AG20443 (cell line): ENCODE data around the gene SHISAL2A.

ENCODE experiments used
- DNase-seq: peaks from one replicate; pipeline ENCODE4 v3.0.0; 2012; ENCODE audit warnings: low spot score, mixed read lengths

SHISAL2A gene

GRCh38 chr1:52632732-52633290 lies at the start of gene SHISAL2A:
Gene SHISAL2A (plus strand): TSS chr1:52633168. CDS start chr1:52633494, 326 bp downstream.
- no peak for DNase-seq

- no peak for DNase-seq
These were observed 47.5 kb upstream of the SHISAL2A start for GRCh38 chr1:52585474-52585873.

DNA sequence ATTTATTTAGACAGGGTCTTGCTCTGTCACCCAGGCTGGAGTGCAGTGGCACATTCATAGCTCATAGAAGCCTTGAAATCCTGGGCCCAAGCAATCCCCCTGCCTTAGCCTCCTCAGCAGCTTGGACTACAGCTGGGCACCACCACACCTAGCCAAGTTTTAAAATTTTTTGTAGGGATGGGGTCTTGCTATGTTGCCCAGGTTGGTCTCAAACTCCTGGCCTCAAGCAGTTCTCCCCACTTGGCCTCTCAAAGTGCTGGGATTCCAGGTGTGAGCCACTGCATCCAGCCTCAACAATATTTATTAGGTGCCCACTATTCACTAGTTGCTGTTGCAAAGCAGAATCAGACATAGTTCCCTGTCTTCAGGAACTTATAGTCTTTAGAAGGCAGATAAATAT lies 44.9 kb upstream of the SHISAL2A start:
- DNase-seq = no peak

DNA sequence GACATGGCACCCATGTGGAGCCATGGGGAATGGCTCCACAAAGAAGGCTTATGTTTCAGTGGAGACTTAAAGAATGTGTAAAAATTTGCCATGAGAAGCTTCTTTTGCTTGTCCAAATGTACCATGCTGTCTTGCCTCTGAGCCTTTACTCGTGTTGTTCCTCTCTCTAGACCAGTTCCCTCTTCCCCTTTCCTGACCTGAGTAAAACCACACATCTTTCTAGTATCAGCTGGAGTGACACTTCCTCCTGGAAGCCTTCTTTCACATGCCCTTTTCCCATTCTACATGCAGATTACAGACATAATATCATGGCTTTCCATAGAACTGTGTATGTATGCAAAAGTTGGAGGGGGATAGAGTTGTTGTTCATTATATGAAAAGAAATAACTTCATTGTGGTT lies 44.4 kb upstream of the SHISAL2A start:
- DNase-seq = no peak

- DNase-seq = no peak
These were observed 42.7 kb upstream of the SHISAL2A start for GRCh38 chr1:52590266-52590665.

GRCh38 chr1:52592637-52593323 lies 40.2 kb upstream of the SHISAL2A start:
- DNase-seq = no peak

- no peak for DNase-seq
These were observed 39.5 kb upstream of the SHISAL2A start for GRCh38 chr1:52593495-52593894.

GRCh38 chr1:52595061-52595460 lies 37.9 kb upstream of the SHISAL2A start:
- no peak for DNase-seq

- DNase-seq = no peak
These were observed 35.1 kb upstream of the SHISAL2A start for GRCh38 chr1:52597912-52598311.

GRCh38 chr1:52598729-52599128 lies 34.2 kb upstream of the SHISAL2A start:
- no peak for DNase-seq

- no peak for DNase-seq
These were observed 33.7 kb upstream of the SHISAL2A start for GRCh38 chr1:52599236-52599635.

DNA sequence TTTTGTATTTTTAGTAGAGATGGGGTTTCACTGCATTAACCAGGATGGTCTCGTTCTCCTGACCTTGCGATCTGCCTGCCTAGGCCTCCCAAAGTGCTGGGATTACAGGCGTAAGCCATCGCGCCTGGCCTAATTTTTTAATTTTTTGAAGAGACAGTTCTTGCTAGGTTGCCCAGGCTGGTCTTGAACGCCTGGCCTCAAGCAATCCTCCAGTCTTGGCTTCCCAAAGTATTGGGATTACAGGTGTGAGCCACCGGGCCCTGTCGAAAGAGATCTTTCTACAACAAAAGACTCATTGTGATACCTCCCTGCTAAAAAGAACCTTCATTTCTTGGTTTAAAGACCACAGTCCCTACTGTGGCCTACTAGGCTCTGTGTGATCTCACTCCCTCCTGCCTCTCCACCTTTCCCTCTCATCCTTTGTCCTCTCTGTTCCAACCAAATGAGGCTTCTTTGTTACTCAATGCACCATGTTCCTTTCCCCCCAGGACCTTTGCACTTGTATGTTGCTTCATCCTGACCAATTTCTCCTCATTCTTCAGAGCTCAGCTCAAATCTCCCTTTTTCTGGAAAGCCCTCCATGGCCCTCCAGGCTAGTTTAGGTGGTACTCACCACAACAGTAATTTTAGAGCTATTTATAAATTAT lies 32.3 kb upstream of the SHISAL2A start:
- DNase-seq = no peak

DNA sequence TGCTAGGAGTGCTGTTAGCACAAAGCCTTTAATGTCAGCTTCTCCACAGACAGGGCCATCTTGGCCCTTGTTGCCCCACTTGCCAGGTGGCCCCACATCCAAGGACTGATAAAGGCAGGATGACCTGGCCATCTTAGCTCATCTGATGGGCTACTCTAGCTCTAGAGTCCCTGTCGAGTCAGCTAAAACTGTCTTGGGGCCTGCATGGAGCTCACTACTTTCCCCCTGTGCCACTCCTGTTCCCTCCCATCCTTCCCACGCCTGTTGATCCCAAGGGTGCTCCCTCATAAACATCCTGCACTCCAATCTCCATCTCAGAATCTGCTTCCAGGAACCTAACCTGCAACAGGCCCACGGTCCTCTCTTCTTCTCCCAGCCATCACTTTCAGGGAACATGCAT lies 31.4 kb upstream of the SHISAL2A start:
- DNase-seq = no peak

- DNase-seq = peak; percentile 79
These were observed 30.7 kb upstream of the SHISAL2A start, which contains the start of gene GPX7 for GRCh38 chr1:52601991-52602855. Gene GPX7 (plus strand): TSS chr1:52602371. CDS start chr1:52602410, 39 bp downstream.

GRCh38 chr1:52602856-52603600 lies 29.9 kb upstream of the SHISAL2A start:
- DNase-seq = no peak

DNA sequence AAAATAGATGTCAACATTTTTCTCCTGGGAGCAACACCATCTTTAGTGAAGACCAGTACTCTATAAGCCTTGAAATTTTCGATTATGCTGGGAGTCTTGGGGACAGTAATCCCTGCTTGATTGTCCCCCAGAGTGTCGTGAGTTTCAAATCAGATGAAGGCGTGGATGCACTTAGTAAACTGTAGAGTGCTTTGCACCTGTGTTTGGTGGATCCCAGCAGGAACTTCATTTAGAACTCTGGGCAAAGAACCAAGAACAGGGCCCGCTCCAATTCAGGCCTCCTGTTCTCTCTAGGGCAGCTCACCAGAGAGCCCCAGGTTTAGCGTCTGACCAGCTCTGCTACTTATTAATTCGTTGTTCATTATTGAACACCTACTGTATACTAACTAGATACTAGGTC lies 29.3 kb upstream of the SHISAL2A start:
- no peak for DNase-seq

DNA sequence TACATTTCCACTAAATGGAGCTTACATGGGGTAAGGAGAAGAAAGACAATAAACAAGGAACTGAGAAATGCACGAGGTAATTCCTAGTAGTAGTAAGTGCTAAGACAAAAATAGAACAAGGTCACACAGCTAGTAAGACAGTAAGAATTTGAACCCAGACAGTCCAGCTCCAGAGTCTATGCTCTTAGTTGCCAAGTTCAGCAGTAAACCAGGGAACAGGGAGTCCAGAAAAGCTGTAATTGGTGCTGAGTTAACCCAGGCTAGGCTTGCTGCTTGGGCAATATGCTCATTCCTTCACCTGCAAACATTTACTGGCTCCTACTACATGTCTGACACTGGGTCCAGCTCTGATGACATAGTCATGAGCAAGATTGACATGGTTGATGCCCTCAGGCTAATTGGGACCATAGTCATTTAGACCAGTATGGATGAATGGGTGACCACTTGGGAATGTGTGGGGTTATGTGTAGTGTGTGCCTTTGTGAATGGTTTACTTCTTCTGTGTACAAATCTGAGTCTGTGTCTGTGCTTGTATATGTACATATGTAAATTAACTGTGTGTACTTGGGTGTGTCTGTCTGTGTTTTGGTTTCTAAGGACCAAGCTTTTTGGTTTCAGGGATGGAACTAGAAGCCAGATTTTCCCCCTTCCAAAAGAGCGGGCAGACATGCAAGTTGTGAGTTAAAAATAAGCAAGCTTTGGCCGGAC lies 28.8 kb upstream of the SHISAL2A start:
- DNase-seq = no peak

GRCh38 chr1:52613636-52614373 lies 19.2 kb upstream of the SHISAL2A start:
- no peak for DNase-seq

GRCh38 chr1:52614671-52615070 lies 18.3 kb upstream of the SHISAL2A start:
- no peak for DNase-seq

DNA sequence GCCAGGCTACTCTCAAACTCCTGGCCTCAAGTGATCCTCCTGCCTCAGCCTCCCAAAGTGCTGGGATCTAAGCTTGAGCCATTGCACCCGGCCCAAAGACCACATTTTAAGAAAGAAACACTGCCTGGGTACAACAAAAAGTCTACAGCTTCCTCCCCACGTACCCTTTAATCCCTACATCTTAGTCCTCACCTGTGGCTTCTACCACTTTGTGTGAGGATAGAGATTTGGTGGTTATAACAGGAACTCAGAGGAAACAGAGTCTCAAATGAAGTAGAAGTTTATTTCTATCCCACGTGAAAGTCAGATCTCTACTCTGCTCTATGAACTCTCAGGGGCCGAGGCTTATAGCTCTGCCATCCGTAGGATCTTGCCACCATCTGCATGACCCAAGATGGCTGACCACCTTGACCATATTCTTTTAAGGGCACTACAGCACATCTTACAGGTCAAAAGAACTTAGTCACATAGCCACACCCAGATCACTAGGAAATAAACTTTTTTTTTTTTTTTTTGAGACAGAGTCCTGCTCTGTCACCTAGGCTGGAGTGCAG lies 17.4 kb upstream of the SHISAL2A start:
- no peak for DNase-seq
